ENCODE data around the gene ACO2. TPM values are rescaled to one million over a fixed set of nuclear protein-coding genes. Genes with fewer than 3 reads are reported as not detected.

The ACO2 gene
- total and polyA plus RNA-seq, 10 of the 15 experiments (the other 5 are each of a cell fraction or from before 2014, with no cell fraction given): 21.4 to 214 (median 88.5) TPM

GRCh38 chr22:41448189-41448808 is 20.6 kb upstream of the ACO2 start (continued):
- TF ChIP-seq BCL3 (IDR thresholded peaks at IDR 0.05; ENCODE audit: borderline replicate concordance, insufficient read depth, low read depth, low read length, poor library complexity, severe bottlenecking): no peak
- no peak for TF ChIP-seq ATF3 (IDR thresholded peaks at IDR 0.05; ENCODE audit: borderline replicate concordance, extremely low read depth, low read depth, low read length)
- TF ChIP-seq ATF7 (IDR thresholded peaks at IDR 0.05; ENCODE audit: low read depth): peak; percentile 71
- no peak for TF ChIP-seq CBFB (IDR thresholded peaks at IDR 0.05; ENCODE audit: low read depth)
- peak; percentile 90 for TF ChIP-seq MEF2B (IDR thresholded peaks at IDR 0.05; ENCODE audit: partially characterized antibody, poor library complexity, severe bottlenecking)
- no peak for TF ChIP-seq ZNF622 (IDR thresholded peaks at IDR 0.05)
- TF ChIP-seq RELB (IDR thresholded peaks at IDR 0.05; ENCODE audit: low read depth): peak; percentile 82
- no peak for TF ChIP-seq IRF4 (IDR thresholded peaks at IDR 0.05; ENCODE audit: low read depth, low read length)
- no peak for TF ChIP-seq SMAD1 (IDR thresholded peaks at IDR 0.05; ENCODE audit: low read depth, partially characterized antibody)
- no peak for TF ChIP-seq JUNB (IDR thresholded peaks at IDR 0.05)
- TF ChIP-seq CEBPZ (IDR thresholded peaks at IDR 0.05; ENCODE audit: low read depth, low read length): no peak
- TF ChIP-seq FOXM1 (IDR thresholded peaks at IDR 0.05; ENCODE audit: low read depth, low read length): no peak
- no peak for TF ChIP-seq TCF7 (IDR thresholded peaks at IDR 0.05; ENCODE audit: borderline replicate concordance)
- TF ChIP-seq ZNF687 (IDR thresholded peaks at IDR 0.05): no peak
- peak; percentile 56; the same call in 1 of the 2 replicates for TF ChIP-seq TARDBP (IDR thresholded peaks at IDR 0.05; ENCODE audit: borderline replicate concordance)
- no peak for TF ChIP-seq HDAC2 (IDR thresholded peaks at IDR 0.05)
- no peak for TF ChIP-seq NR2C2 (IDR thresholded peaks at IDR 0.05; ENCODE audit: borderline replicate concordance, control insufficient read depth, insufficient read length, low read depth)

All from GM12878 (cell line).